Endothelial cell of hepatic sinusoid (primary cell): Measurements from ENCODE around the gene SRP68.

ENCODE experiments used
- in situ Hi-C: cut with HindIII; loops from 2 replicates; pipeline ENCODE4 v1.10.0; 2017; ENCODE audit warnings: low sequenced_read_pairs

Gene SRP68

DNA sequence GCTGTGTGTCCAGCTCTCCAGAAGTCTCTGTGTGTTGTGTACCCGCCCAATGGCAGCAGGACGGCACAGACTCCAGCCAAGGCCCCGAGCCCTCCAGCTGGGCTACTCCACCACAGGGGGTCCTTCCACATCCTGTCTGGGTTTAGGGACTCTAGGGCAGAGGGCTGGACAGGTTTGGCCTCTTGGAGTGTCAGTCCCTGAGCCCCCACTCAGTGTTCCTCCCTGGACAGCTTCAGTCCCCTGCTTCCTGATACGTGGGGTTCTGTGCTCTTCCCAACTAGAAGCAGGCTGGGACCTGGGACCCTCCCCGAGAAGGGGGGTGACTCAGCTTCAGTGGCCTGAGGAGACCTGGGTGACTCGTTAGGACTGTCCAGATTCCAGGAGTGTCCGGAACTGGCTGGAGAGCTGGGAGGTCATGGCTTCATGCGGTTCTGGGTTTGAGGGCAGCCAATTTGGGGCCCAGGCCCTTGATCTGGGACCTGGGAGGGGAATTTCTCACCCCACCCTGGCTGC lies 67.5 kb downstream of the SRP68 start:
- in situ Hi-C loops, result no loop called here

DNA sequence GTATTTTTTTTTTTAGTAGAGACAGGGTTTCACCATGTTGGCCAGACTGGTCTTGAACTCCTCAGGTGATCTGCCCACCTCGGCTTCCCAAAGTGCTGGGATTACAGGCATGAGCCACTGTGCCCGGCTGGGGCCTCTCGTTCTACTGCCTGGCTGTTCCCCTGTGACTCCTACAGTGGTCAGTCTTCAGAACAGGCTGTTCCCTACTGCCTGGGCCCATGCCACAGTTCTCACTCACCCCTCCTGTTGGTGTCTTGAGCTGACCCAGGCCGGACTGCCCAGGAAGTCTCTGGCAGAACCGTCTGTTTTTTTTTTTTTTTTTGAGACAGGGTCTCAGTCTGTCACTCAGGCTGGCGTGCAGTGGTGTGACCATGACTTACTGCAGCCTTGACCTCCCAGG lies 68.4 kb downstream of the SRP68 start:
- in situ Hi-C loops, result no loop called here

DNA sequence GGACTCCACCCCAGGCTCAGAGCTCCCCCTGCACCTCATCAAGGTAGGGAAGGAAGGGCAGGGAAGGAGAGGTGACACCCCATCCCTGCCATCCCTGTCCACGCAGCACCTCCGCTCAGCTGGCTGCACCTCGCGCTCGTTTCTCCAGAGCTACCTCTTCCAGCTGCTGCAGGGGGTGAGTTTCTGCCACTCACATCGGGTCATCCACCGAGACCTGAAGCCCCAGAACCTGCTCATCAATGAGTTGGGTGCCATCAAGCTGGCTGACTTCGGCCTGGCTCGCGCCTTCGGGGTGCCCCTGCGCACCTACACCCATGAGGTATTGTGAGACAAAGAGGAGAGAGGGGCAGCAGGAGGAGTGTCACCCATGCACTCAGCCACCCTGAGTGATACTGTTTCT lies 70.2 kb downstream of the SRP68 start:
- in situ Hi-C loops, result no loop called here

DNA sequence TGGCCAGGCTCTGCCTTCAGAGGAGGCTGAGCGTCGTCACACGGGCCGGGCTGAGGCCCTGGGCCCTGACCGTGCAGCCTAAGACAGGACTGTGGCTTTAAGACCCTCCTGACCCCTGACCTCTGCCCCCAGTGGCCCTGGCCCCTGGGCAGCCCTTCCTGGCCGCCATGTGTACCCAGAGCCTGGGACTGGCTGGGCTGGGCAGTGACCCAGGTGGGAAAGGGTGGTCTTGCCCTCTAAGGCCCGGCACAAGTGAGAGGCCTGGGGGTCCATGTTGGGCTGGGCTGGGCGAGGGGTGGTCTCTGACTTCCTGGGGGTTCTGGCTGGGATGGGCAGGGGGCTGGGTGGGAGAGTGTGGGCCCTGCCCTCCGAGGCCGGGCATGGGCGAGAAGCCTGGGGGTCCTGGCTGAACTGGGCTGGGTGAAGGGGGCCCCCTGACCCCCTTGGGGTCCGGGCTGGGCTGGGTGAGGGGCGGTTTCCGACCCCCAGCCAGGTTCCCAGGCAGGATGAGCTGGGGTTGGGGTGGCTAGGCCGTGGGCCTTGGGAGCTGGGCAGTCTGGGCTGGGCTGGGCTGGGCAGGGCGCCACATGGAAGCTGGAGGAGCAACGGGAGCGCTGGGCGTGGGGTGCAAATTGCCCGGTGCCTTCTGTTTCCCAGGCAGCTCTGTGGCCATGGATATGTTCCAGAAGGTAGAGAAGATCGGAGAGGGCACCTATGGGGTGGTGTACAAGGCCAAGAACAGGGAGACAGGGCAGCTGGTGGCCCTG lies 71.4 kb downstream of the SRP68 start, which contains the start of gene CDK3:
CDK3 (plus strand) TSS at position 101 of the 767 bp plus-strand sequence; CDS start at position 672, 571 bp downstream.
- in situ Hi-C loops, result no loop called here

DNA sequence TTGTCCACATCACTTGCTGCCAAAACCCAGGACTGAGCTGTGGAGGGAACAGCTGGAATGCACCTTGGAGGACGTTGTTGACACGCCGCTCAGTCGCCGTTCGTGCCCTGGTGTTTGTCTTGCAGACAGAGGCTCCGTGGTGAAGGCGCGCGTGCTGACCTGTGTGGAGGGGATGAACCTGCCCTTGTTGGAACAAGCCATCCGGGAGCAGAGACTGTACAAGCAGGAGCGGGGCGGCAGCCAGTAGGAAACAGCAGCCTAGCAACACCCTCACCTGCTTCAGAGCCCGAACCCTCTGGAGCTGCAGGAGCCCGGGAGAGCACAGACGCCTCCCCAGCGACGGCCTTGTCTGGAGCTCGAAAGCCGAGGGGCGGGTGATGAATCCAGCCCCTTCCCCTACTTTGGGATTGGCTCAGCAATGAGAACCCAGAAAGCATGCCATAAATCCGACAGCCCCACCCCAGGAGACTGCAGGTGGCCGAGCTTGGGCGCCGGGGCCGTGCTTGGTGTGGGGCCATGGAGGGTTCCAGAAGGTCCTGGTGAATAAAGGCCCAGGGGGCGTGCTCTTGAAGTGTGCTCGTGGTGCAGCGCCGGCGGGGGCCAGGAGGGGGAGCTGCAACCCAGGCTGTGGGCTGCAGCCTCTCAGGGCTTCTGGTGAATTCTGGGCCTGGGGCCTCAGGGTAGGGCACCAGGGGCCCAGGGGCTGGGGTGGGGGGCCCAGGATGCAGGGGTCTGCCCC lies 72.1 kb downstream of the SRP68 start:
- in situ Hi-C loops, result no loop called here

DNA sequence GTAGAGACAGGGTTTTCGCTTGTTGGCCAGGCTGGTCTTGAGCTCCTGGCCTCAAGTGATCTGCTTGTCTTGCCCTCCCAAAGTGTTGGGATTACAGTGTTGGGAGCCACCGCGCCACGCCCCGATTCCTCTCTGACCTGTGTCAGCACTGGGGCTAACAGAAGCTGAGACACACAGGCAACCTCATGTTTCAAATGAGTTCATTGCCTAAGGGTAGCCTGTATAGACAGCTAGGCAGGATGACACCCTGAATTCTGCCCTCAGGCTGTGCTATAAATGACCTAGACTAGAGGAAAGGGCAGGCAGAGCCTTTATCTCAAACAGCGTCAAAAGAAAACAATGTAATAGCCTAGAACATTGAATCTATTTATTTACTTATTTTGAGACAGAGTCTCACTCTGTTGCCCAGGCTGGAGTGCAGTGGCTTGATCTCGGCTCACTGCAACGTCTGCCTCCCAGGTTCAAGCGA lies 74.0 kb downstream of the SRP68 start:
- in situ Hi-C loops, result no loop called here

DNA sequence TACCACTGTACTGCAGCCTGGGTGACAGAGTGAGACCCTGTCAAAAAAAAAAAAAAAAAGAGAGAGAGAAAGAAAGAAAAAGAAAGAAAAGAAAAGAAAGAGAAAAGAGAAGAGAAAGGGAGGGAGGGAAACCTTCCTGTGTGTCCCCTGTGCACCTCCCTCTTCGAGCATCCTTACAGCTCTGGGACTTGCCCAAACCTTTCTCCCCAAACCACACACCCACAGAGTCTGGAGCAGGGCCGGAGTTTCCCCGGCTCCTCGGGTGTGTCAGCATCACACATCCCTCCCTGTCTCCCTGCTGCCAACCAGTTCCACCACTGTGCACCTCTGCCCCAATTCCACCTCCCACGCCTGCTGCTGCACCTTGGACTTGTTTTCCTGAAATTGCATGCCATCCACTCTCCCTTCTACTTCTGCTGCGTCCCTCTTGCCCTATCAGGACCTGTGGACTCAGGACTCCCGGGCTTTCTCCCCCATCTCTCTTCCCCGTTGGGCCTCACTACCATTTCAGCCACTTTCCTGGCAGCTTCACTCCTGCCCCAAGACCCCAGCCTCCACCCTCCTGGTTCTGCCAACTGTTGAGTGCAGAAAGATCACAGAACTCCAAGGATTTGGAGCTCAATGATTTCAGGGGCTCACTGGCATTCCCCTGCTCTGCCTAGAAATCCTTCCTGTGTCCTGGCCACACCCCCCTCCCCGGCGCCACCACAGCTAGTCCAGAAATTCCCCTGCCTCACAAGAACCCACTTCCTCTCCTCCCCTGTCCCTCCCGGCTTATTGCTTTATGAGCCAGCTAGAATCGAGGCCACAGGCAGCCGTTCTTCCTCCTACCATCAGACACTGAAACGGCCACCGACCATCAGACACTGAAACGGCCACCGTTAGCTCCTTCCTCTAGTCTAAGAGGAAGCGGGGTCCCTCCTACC lies 75.4 kb downstream of the SRP68 start:
- in situ Hi-C loops, result no loop called here

DNA sequence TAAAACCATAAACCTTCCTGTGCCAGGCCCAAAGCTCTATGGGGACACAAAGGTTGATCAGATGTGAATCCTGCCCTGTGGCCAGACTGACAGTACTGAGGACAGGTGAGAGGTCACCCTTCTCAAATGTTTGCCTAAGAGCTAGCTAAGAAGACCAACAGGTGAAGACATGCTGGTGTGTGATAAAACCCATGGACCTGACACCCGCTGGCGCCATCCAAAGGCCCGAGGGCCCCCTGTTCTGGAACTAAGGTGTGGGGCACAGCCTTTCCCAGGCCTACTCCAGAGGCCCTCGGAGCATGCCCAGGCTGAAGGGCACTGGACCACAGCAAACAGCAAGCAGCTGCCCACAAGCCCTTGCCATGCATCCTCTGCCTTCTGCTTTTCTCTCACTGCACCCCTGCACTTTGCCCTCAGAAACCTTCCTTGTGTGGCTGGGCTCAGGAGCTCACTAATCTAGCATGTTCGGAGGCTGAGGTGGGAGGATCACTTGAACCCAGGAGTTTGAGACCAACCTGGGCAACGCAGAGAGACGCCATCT lies 76.9 kb downstream of the SRP68 start:
- in situ Hi-C loops, result no loop called here

DNA sequence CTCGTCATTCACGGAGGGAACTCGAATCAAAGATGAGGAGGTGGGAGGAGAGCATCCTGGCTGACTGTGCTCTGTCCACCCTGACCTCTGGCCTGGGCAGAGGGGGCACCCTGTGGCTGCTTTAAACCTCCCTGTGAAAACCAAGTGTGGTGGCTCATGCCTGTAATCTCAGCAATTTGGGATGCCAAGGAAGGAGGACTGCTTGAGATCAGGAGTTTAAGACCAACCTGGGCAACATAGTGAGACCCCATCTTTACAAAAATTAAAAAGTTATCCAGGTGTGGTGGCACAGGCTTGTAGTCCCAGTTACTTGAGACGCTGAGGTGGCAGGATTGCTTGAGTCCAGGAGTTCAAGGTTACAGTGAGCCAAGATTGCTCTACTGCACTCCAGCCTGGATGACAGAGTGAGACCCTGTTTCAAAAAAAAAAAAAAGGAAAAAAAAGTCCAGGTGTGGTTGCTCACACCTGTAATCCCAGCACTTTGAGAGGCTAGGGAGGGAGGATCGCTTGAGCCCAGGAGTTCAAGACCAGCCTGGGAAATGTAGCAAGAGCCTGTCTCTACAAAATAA lies 77.4 kb downstream of the SRP68 start:
- in situ Hi-C loops, result no loop called here

DNA sequence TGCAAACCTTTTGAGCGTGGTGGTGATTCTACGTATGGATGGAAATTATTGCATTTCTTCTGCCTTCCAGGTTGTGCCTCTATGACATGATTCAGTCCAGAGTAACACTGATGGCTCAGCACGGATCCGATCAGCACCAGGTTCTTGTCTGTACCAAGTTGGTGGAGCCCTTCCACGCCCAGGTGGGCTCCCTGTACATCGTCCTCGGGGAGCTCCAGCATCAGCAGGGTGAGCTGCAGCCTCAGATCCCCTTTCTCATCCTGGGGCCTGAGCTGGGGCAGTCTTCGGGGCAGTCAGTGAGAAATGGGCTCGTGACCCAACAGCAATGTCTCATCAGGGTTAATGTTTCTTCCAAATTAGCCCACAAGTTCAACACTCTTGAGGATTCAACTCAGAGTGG lies 80.9 kb downstream of the SRP68 start:
- in situ Hi-C loops, result no loop called here
